HG03108 (cell line): Measurements from ENCODE around the gene KLHL33.
A peak's percentile ranks its signal among the peaks of the same experiment; 100 is the strongest.
"Not testable (repeated sequence)": the region's sequence is repeated elsewhere in the genome, so short reads cannot be mapped to it uniquely, and the experiment has no call there.

Experiments used
- ATAC-seq: cut with Tn5 transposase; IDR thresholded peaks from one replicate; pipeline ENCODE4 v1.9.1; 2021; ENCODE audit warnings: moderate library complexity; ENCODE audit not compliant: unreplicated experiment

KLHL33 gene

GRCh38 chr14:20454516-20455354, 18.8 kb upstream of the KLHL33 start, which contains the start of the genes APEX1 and OSGEP:
Gene APEX1 (plus strand): TSS chr14:20455226. CDS start chr14:20455646, 420 bp downstream.
Gene OSGEP (minus strand): TSS chr14:20454812. CDS start chr14:20454683, 129 bp downstream.
- ATAC-seq = peak; percentile 80

DNA sequence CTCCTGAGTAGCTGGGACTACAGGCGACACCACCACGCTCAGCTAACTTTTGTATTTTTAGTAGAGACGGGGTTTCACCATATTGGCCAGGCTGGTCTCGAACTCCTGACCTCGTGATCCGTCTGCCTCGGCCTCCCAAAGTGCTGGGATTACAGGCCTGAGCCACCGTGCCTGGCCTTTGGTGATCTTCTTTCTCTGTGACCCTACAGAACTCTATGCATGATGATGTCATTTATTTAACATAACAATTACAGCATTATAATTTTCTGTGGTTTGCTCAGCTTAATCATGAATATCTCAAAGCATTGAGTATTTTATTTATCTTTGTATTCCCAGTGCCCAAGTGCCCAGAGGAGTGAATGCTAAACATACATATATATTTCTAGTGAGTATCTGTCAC, 16.9 kb upstream of the KLHL33 start:
- not testable (repeated sequence) for ATAC-seq

GRCh38 chr14:20446889-20447288, 10.9 kb upstream of the KLHL33 start:
- no peak for ATAC-seq

DNA sequence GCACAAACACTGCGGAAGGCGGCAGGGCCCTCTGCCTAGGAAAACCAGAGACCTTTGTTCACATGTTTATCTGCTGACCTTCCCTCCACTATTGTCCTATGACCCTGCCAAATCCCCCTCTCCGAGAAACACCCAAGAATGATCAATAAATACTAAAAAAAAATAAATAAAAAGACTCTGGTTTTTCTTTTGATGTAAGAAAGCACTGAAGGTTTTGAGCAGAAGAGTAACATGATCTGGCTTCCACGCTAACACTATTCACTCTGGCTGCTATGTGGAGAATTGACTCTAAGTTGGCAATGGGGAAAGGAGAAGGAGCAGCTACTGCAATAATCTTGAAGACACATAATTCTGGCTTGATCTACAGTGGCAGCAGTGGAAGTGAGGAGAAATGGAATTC, 7.7 kb upstream of the KLHL33 start:
- not testable (repeated sequence) for ATAC-seq

DNA sequence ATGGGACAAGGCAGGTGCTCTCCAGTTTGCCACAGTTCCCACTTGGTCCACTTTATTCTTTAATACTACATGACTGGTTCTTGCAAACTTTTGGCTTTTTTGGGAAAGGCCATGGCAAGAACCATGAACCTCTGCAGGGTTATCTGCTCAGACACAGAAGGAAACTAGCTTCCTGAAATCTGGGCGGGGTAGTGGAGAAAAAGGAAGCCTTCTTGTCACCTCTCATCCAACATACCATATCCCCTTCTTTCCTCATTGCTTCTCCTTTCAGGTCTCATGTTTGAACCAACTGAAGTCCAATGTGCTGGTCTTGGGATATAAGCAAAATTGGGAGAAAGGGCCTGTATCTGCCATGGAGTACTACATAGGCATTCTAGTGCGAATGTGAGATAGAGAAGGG, 5.5 kb upstream of the KLHL33 start:
- ATAC-seq = no peak

DNA sequence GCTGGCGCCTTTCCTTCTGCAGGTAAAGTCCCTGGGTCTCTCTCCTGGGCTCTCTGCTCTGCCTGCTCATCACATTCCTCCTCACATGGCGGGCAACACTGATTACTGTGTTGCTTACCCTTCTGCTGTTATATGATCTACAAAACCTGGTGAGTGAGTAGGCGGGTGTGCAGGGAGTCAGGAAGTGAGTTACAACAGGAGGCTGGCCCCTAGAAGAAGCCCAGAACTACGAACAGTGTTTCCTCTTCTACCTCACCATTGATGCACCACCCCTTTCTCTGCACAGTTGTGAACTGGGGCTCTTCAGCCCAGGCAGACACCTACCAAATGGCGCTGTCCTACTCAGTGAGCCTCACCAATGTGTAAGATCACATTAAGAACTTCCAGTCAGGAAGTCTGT, 4.9 kb upstream of the KLHL33 start:
- ATAC-seq = no peak

GRCh38 chr14:20440465-20440864, 4.5 kb upstream of the KLHL33 start:
- ATAC-seq = no peak

DNA sequence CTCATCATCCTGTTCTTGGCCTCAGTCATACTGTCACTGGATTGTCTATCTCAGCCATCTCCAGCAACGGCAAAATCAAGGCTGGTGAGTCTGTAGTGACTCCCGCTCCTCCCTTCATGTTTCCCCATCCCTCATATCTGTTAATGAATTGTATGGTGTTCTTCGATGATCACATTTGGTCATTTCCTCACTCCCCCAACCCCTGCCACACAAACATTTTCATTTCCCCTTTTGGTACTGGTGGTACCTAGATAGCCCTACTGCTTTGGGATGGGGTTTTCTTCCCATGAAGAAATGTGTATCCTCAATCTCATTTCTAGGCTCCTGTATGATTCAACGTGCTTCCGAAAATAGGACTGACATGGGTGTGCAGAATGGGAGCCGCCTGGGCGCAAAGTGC, 2.7 kb upstream of the KLHL33 start:
- no peak for ATAC-seq

GRCh38 chr14:20436363-20436755, 393 bp upstream of the KLHL33 start:
- no peak for ATAC-seq

DNA sequence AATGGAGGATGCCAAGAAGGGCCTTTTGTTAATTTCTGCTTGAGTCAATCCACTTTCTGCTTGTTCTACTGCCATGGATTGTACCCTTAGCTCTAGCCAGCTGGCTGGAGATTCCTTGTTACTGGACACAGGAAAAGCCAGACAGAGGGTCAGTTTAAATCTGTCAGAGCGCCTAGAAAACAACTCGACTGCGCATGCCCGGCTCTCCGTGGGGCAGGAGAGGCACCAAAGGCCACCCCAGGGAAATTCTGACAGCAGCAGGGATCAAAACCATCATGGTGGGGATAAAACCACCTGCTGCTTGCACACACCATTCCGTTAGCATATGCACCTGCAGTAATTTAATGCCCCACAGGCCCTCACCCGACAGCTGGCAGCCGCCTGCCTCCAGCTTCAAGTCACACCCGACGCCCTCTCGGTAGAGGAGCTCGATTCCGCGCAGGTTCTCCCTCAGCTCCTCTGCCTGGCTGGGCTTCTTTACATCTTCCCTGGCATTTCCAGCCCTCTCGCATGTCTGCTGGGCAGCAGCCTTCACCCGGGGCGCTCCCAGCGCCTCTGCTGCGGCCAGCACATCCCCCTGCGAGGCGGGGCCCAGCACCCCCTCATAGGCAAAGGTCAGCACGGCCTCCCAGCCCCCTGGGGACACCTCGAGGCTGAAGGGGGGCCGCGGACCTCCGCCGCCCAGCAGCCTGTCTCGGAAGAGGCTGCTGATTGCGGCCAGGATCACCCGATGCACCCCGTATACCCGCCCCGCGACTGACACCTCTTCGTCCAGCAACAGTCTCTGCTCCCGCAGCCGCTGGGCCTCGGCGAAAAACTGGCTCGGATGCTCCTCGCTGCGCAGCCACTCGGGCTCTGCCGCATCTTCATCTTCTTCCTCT, 1.0 kb downstream of the KLHL33 start:
- ATAC-seq = no peak

- ATAC-seq = no peak
Measured at GRCh38 chr14:20429801-20430669, 5.9 kb downstream of the KLHL33 start.

- ATAC-seq = no peak
Measured at GRCh38 chr14:20428802-20429201, 7.2 kb downstream of the KLHL33 start.

DNA sequence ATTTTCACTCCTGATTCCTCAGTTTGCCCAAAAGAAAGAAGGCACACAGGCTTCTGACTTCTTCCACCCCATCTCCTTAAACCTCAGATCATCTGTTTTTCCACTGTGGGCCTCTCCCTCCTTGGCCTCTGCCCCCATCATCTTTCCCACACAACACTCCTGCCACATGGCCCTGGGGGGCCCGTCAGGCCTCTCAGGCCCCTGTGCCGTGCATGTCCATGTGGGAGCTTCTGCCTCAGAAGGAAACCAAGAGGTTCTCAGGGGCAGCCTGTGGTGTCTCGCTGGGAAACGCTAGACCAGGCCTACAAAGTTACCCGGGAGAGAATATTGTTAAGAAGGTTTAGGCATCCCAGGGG, 8.0 kb downstream of the KLHL33 start:
- no peak for ATAC-seq

DNA sequence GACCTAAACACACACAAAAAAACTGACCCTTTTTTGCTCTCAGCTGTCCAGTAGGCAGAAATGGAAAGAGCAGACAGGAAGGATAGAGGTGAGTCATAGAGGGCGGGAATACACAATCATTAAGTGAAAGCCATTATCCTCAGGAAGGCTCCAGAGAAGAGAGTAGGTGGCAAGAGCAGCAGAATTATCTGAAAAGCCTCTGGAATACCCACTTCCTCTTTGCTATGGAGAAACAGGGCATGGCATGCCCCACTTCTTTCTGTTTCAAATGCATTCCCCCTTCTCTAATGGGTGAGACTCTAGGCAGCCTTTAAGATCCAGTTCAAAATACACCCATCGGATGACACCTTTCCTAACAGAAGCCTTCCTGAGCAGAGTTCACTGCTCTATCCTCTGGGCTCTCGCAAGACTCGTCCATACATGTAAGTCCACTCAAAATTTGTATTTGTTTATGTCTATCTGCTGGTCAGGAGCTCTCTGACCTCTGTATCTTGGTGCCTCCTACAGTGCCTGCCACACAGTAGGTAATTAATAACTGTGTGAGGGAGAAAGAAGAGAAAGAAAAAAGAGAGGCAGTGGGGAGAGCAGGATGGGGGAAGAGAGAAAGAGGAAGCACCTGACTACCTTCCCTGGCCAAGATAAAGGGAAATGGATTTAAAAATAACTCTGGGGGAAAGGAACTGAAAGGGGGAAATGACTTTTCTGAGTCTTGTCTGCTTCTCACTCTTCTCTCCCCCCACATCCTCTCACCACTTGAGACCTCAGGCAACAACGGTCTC, 8.5 kb downstream of the KLHL33 start:
- ATAC-seq = peak; percentile 59

DNA sequence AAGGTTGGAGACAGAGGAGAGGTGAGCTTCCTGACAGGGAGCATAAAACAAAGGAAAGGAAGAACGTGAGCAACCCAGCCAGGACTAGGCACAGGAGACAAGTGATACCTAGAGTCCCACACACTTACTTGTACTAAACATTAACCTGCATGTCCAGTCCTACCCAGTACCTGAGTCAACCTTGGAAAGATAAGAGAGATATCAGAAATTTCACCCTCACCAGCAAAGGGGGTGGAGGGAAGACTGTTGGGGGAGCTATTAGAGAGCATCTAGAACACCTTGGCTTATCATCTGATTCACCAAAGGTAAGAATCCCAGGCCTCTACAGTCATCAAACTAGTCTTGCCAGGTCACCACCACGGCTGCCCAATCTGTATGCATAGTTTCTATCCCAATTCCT, 11.1 kb downstream of the KLHL33 start:
- ATAC-seq = no peak

GRCh38 chr14:20422886-20423285, 13.1 kb downstream of the KLHL33 start:
- no peak for ATAC-seq

- ATAC-seq = no peak
Measured at GRCh38 chr14:20421267-20421666, 14.7 kb downstream of the KLHL33 start.

GRCh38 chr14:20419419-20419818, 16.5 kb downstream of the KLHL33 start:
- ATAC-seq = no peak

DNA sequence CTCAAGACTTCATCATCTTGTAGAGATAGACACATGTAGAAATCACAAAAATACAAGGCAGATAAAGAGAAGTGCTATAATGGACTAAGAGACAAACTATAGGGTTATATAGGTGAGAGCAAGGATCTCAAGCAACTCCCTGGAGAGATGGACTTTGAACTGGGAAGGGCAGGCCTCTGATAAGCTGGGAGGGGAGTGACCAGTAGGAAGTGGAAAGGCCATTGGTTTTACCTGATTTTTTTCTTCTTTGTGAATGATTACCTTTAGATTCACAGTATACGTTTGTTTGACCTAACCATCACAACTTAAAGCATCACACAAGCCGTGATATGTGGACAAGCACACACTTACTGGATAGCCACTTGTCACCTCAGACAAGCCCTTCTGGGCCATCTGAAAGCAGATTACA, 17.5 kb downstream of the KLHL33 start:
- ATAC-seq = no peak
